Brain microvascular endothelial cell (primary cell): Measurements from ENCODE around the gene NDUFS6.

Experiments
- DNase-seq: peaks from one replicate; pipeline ENCODE4 v3.0.0-alpha.2; 2020
- H3K27ac ChIP-seq: fragments of 250-450 bp; sonication (Bioruptor Pico); 2 replicates; pipeline ENCODE4 v1.5.1; 2020; ENCODE audit warnings: mild to moderate bottlenecking, moderate library complexity
- H3K27me3 ChIP-seq: fragments of 250-450 bp; sonication (Bioruptor Pico); replicated peaks from 2 replicates; pipeline ENCODE4 v1.5.1; 2020; ENCODE audit warnings: mild to moderate bottlenecking
- H3K36me3 ChIP-seq: fragments of 250-450 bp; sonication (Bioruptor Pico); replicated peaks from 2 replicates; pipeline ENCODE4 v1.5.1; 2020; ENCODE audit warnings: mild to moderate bottlenecking
- H3K4me3 ChIP-seq: 2 replicates; pipeline ENCODE4 v1.5.1; 2011; ENCODE audit warnings: low read depth, mild to moderate bottlenecking, control low read depth, low read length, moderate library complexity
- in situ Hi-C: cut with HindIII; loops from 2 replicates; pipeline ENCODE4 v1.10.0; 2017; ENCODE audit warnings: low sequenced_read_pairs, low pct_ligation_motif_present
- TF ChIP-seq, protein P1 (sequence below): IDR thresholded peaks from 2 replicates; pipeline ENCODE4 v1.5.1; 2011; ENCODE audit warnings: low read depth, mild to moderate bottlenecking, moderate library complexity, low read length, control low read depth, inconsistent platforms; ENCODE audit errors: missing control alignments

The NDUFS6 gene

DNA sequence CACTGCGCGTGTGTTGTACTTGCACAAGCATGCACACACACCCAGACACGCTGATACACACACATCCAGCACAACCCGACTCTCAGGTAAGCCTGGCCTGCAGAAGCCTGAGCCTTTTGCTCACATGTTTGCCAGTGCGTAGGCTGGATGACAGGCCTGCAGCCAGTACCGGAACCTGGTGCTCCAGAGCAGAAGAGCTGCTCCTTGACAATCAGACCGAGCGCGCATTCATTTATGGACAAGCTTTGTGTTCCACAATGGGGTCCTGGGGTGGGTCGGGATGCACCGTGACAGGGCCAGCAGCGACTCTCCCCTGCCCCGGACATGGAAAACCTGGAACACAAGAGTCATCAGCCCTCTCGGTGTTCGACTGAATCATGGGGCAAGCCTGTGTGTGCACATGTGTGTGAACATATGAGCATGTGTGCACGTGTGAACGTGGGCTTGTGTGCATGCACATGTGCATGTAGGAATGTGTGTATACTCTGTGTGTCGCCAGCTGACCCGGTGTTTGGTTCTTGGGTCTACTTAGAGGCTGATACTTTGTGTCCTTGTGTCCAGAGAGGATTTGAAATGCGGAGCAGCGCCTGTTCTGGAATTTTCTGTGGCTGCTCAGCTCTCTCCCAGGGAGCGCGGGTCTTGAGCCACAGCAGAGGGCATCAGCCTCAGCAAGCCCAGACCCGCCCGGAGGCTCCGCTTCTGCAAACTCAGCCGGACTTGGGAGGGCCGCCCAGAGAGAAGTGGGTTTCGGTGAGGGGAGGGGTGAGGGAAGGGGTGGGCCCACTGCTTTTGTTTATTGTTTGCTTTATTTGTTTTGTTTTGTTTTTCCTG is 49.3 kb downstream of the NDUFS6 start:
- Histone ChIP-seq H3K27ac (no peak overlapping the region), H3K27me3 (peaks cover 38% of the 10 kb centered on the region), H3K4me3 (no peak overlapping the region), H3K36me3 (no peaks in the 10 kb centered on the region)
- TF ChIP-seq, protein P1, sequence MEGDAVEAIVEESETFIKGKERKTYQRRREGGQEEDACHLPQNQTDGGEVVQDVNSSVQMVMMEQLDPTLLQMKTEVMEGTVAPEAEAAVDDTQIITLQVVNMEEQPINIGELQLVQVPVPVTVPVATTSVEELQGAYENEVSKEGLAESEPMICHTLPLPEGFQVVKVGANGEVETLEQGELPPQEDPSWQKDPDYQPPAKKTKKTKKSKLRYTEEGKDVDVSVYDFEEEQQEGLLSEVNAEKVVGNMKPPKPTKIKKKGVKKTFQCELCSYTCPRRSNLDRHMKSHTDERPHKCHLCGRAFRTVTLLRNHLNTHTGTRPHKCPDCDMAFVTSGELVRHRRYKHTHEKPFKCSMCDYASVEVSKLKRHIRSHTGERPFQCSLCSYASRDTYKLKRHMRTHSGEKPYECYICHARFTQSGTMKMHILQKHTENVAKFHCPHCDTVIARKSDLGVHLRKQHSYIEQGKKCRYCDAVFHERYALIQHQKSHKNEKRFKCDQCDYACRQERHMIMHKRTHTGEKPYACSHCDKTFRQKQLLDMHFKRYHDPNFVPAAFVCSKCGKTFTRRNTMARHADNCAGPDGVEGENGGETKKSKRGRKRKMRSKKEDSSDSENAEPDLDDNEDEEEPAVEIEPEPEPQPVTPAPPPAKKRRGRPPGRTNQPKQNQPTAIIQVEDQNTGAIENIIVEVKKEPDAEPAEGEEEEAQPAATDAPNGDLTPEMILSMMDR: no peak
- in situ Hi-C loops: no loop called here
- DNase-seq: no peak

GRCh38 chr5:1851290-1851934 is 50.2 kb downstream of the NDUFS6 start:
- in situ Hi-C loops: no loop called here
- no peak overlapping the region for H3K4me3 ChIP-seq
- no peaks in the 10 kb centered on the region for H3K36me3 ChIP-seq
- TF ChIP-seq, protein P1: no peak
- no peak overlapping the region for H3K27ac ChIP-seq
- no peak for DNase-seq
- peaks cover 38% of the 10 kb centered on the region for H3K27me3 ChIP-seq

GRCh38 chr5:1852324-1852947 is 51.2 kb downstream of the NDUFS6 start:
- no peak overlapping the region for H3K27ac ChIP-seq
- TF ChIP-seq, protein P1: no peak
- DNase-seq: no peak
- peaks cover 41% of the 10 kb centered on the region for H3K27me3 ChIP-seq
- in situ Hi-C loops: no loop called here
- H3K36me3 ChIP-seq: no peaks in the 10 kb centered on the region
- H3K4me3 ChIP-seq: no peak overlapping the region

DNA sequence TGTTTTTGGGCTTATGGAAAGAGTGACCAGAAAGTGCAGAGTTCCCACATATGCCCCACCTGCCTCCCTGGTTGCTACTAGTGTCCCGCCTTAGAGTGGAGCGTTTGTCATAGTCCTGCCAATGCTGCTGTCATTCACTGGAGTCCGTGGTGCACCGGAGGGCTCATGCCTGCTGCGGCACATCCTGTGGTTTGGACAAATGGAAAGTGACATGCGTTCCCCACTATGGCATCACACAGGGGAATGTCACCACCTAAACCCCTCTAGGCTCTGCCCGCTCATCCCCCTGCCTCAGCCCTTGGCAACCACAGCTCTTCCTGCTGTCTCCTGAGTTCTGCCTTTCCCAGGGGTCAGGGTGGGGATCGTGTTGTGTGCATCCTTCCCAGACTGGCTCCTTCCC is 52.3 kb downstream of the NDUFS6 start:
- TF ChIP-seq, protein P1: no peak
- Histone ChIP-seq H3K27me3 (peaks cover 41% of the 10 kb centered on the region), H3K4me3 (no peak overlapping the region), H3K36me3 (no peaks in the 10 kb centered on the region), H3K27ac (no peak overlapping the region)
- no peak for DNase-seq
- in situ Hi-C loops: no loop called here

- DNase-seq: no peak
- Histone ChIP-seq H3K27me3 (peaks cover 32% of the 10 kb centered on the region), H3K27ac (no peak overlapping the region), H3K4me3 (no peak overlapping the region), H3K36me3 (no peaks in the 10 kb centered on the region)
- TF ChIP-seq, protein P1: no peak
- in situ Hi-C loops: no loop called here
Observed at GRCh38 chr5:1855075-1855474, 53.9 kb downstream of the NDUFS6 start.
